Measurements from ENCODE around the gene DOC2B. TPM values are rescaled to one million over a fixed set of nuclear protein-coding genes. Genes with fewer than 3 reads are reported as not detected.
"Not testable (repeated sequence)": the region's sequence is repeated elsewhere in the genome, so short reads cannot be mapped to it uniquely, and the experiment has no call there.

DOC2B gene
- total RNA-seq, 6 experiments from 2014 or later, result 0.40 to 1.7 (median 0.91) TPM

GRCh38 chr17:172401-172800 is 9.0 kb downstream of the DOC2B start:
- Histone ChIP-seq H3K9me3 (no peaks in the 10 kb centered on the region), H3K4me1 (no peaks in the 10 kb centered on the region), H3K4me3 (no peak overlapping the region), H3K27ac (no peak overlapping the region), H3K27me3 (no peaks in the 10 kb centered on the region), H3K36me3 (no peaks in the 10 kb centered on the region)
- ATAC-seq (peak in 1 of 4 donors; percentile 12), DNase-seq (no peak)
- intact Hi-C loops (cut with DNase I), result no loop called here
- no peak for TF ChIP-seq POLR2A (IDR thresholded peaks at IDR 0.05)
- 100% methylated on average over 1 of the region's 11 CpGs for WGBS (ENCODE audit: insufficient coverage, low coverage, low lambda C conversion rate, missing lambda C conversion rate)

GRCh38 chr17:171871-172270 is 9.6 kb downstream of the DOC2B start:
- Histone ChIP-seq H3K4me1 (no peaks in the 10 kb centered on the region), H3K27me3 (no peaks in the 10 kb centered on the region), H3K27ac (no peak overlapping the region), H3K36me3 (no peaks in the 10 kb centered on the region), H3K4me3 (no peak overlapping the region), H3K9me3 (no peaks in the 10 kb centered on the region)
- no CpG with 5 or more reads among the region's 13 CpGs for WGBS (ENCODE audit: insufficient coverage, low coverage, low lambda C conversion rate, missing lambda C conversion rate)
- intact Hi-C loops (cut with DNase I), result no loop called here
- DNase-seq, result no peak
- no peak for TF ChIP-seq POLR2A (IDR thresholded peaks at IDR 0.05)
- TF ChIP-seq CTCF (IDR thresholded peaks at IDR 0.05), result no peak
- no peak for ATAC-seq

GRCh38 chr17:170130-170670 is 11.2 kb downstream of the DOC2B start:
- Histone ChIP-seq H3K4me1 (no peaks in the 10 kb centered on the region), H3K36me3 (no peaks in the 10 kb centered on the region), H3K4me3 (no peak overlapping the region), H3K27me3 (no peaks in the 10 kb centered on the region), H3K9me3 (no peaks in the 10 kb centered on the region), H3K27ac (no peak overlapping the region)
- WGBS (ENCODE audit: insufficient coverage, low coverage, low lambda C conversion rate, missing lambda C conversion rate), result no CpG with 5 or more reads among the region's 6 CpGs
- no peak for DNase-seq
- TF ChIP-seq POLR2A (IDR thresholded peaks at IDR 0.05), result no peak
- TF ChIP-seq CTCF (IDR thresholded peaks at IDR 0.05), result no peak
- ATAC-seq, result peak in 1 of 4 donors; percentile 42
- intact Hi-C loops (cut with DNase I), result no loop called here

GRCh38 chr17:168614-169013 is 12.8 kb downstream of the DOC2B start:
- H3K36me3 ChIP-seq; ATAC-seq; H3K27ac ChIP-seq; DNase-seq; H3K4me1 ChIP-seq; intact Hi-C loops (cut with DNase I); H3K27me3 ChIP-seq; H3K9me3 ChIP-seq; H3K4me3 ChIP-seq: not testable (repeated sequence)
- whole genome bisulfite sequencing (ENCODE audit: insufficient coverage, low coverage, low lambda C conversion rate, missing lambda C conversion rate), result 81% methylated on average over 6 of the region's 11 CpGs

- Histone ChIP-seq H3K4me1 (no peaks in the 10 kb centered on the region), H3K27ac (no peak overlapping the region), H3K36me3 (no peaks in the 10 kb centered on the region), H3K4me3 (no peak overlapping the region), H3K9me3 (no peaks in the 10 kb centered on the region), H3K27me3 (no peaks in the 10 kb centered on the region)
- no peak for TF ChIP-seq CTCF (IDR thresholded peaks at IDR 0.05)
- no peak for TF ChIP-seq POLR2A (IDR thresholded peaks at IDR 0.05)
- ATAC-seq, result no peak
- no peak for DNase-seq
- WGBS (ENCODE audit: insufficient coverage, low coverage, low lambda C conversion rate, missing lambda C conversion rate), result 82% methylated on average over 6 of the region's 14 CpGs
- intact Hi-C loops (cut with DNase I), result no loop called here
These were observed 15.5 kb downstream of the DOC2B start for GRCh38 chr17:165939-166338.

Data from right lobe of liver (tissue), 6 donors.